GM19467 (cell line): ENCODE results near the gene KLRC4.
"Not testable (repeated sequence)": the region's sequence is repeated elsewhere in the genome, so short reads cannot be mapped to it uniquely, and the experiment has no call there.

Experiments
- ATAC-seq: cut with Tn5 transposase; IDR thresholded peaks from one replicate; pipeline ENCODE4 v1.9.1; 2021; ENCODE audit warnings: mild to moderate bottlenecking, moderate library complexity; ENCODE audit not compliant: unreplicated experiment

Gene KLRC4, protein sequence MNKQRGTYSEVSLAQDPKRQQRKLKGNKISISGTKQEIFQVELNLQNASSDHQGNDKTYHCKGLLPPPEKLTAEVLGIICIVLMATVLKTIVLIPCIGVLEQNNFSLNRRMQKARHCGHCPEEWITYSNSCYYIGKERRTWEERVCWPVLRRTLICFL

GRCh38 chr12:10409392-10409791 is at the start of gene KLRC4:
Gene KLRC4, minus strand, starts transcription at chr12:10409757. Its CDS starts 182 bp downstream, at chr12:10409575.
- no peak for ATAC-seq

GRCh38 chr12:10457760-10458159 is 48.2 kb upstream of the KLRC4 start:
- no peak for ATAC-seq

DNA sequence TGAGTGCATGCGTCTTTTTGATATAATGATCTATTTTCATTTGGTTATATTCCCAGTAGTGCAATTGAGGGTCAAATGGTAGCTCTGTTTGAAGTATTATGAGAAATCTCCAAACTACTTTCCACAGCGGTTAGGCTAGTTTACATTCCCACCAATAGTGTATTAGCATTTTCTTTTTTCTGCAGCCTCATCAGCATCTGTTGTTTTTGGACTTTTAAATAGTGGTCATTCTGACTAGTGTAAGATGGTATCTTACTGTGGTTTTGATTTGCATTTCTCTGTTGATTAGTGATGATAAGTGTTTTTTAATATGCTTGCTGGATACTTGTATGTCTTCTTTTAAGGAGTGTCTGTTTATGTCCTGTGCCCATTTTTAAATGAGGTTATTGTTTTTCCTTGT is 47.3 kb upstream of the KLRC4 start:
- no peak for ATAC-seq

DNA sequence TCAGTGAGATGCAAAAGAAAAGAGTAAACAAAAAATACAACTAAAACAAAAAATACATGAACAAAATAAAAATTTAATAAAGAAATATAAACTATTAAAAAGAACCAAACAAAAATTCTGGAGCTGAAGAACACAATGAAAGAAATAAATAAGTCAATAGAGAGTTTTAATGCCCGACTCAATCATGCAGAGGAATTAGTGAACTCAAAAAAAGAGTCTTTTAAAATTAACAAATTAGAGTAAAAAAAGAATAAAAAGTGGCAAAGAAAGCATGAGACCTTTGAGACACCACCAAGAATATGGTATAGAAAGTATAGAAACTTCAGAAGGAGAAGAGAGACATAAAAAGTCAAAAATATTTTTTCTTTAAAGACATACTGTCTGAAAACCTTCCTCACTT is 46.2 kb upstream of the KLRC4 start:
- ATAC-seq = no peak

- no peak for ATAC-seq
Measured at GRCh38 chr12:10454531-10454930, 45.0 kb upstream of the KLRC4 start.

DNA sequence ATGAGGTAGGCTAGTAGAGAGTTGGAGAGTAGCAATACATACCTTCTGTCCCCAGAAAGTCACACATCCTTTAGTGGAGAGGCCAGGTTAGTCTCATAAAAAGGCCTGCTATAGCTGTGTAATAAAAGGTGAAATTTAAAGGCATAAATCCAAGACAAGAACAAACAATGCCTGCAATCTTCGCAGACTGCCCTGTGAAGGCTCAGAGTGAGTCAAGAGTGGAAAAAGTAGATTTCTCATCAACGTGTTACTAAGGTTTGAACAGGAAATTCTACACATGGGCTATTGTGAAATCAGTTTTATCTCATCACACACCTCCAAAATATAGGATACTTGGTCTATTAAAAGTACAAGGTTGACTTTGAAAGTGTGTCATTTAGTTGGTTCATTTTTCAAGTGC is 43.6 kb upstream of the KLRC4 start, which contains the start of gene KLRC1:
TSS of gene KLRC1 (minus strand) at position 222 of the 400 bp plus-strand sequence. CDS start 2,221 bp downstream, outside the sequence.
- no peak for ATAC-seq

DNA sequence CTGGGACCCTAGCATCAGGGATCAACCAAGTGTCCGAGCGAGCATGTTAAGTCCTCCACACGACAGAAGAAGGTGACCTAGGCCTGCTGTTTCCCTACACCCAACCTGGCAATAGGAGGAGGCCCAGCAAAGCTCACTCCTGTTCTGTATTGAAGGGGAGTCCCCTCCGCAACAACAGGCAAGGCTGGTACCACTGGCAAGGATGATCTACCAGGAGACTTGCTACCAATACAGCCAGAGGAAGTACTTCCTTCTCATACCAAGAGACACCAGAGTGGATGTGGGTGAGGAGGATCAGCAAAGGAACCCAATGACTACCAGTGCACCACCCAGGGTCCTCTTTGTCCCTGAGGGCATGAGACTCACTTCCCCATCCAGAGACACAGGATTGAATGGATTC is 38.7 kb upstream of the KLRC4 start:
- no peak for ATAC-seq

DNA sequence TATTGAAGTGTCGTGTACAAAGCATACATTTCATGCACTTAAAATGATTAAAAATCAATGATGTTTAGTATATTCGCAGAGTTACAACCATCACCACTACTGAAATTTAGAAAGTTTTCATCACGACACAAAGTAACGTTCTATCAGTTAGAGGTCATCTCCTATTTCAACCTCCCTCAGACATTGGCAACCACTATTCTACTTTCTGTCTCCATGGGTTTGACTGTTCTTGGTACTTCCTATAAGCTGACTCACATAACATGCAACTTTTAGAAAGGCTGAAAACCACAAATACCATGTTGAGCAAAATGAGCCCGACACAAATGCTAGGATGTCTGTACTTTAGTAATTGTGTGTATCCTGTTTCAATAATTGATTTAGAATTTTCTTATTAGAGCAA is 36.5 kb upstream of the KLRC4 start:
- not testable (repeated sequence) for ATAC-seq

DNA sequence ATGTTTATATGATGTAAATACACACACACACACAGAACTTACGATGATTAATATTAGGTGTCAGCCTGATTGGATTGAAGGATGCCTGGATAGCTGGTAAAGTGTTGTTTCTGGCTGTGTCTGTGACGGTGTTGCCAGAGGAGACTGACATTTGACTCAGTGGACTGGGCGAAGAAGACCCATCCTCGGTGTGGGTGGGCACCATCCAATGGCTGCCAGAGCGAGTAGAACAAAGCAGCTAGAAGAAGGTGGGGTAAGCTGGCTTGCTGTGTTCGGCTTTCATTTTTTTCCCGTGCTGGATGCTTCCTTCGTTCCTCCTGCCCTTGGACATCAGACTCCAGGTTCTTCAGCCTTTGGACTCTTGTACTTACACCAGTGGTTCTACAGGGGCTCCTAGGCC is 31.6 kb upstream of the KLRC4 start:
- not testable (repeated sequence) for ATAC-seq

GRCh38 chr12:10439608-10440274 is 30.2 kb upstream of the KLRC4 start:
- ATAC-seq = not testable (repeated sequence)

- not testable (repeated sequence) for ATAC-seq
Measured at GRCh38 chr12:10437601-10438000, 28.0 kb upstream of the KLRC4 start.

DNA sequence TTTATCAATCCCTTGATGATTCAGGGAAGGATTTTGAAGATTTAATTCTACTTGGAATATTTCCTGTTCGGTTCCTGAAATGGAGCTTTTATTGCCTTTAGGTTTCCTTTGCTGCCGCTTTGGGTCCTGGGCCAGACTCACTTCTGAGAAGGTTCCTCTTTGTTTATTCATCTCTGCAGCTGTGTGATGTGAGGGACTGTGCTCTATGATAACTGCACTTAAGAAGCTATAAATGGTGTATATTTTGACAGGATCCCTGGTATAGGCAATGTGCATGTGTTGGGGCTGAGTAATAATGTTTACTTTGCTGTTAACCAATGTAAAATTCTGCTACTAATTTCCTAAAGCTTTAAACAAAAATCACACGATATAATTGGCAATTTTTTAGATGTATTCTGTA is 26.3 kb upstream of the KLRC4 start, which contains the start of gene KLRC2:
TSS of gene KLRC2 (minus strand) at position 195 of the 400 bp plus-strand sequence. CDS start at position 171, 24 bp downstream.
- ATAC-seq = not testable (repeated sequence)

DNA sequence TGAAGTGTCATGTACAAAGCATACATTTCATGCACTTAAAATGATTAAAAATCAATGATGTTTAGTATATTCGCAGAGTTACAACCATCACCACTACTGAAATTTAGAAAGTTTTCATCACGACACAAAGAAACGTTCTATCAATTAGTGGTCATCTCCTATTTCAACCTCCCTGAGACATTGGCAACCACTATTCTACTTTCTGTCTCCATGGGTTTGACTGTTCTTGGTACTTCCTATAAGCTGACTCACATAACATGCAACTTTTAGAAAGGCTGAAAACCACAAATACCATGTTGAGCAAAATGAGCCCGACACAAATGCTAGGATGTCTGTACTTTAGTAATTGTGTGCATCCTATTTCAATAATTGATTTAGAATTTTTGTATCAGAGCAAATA is 21.1 kb upstream of the KLRC4 start:
- not testable (repeated sequence) for ATAC-seq

GRCh38 chr12:10425938-10426337 is 16.4 kb upstream of the KLRC4 start:
- not testable (repeated sequence) for ATAC-seq

DNA sequence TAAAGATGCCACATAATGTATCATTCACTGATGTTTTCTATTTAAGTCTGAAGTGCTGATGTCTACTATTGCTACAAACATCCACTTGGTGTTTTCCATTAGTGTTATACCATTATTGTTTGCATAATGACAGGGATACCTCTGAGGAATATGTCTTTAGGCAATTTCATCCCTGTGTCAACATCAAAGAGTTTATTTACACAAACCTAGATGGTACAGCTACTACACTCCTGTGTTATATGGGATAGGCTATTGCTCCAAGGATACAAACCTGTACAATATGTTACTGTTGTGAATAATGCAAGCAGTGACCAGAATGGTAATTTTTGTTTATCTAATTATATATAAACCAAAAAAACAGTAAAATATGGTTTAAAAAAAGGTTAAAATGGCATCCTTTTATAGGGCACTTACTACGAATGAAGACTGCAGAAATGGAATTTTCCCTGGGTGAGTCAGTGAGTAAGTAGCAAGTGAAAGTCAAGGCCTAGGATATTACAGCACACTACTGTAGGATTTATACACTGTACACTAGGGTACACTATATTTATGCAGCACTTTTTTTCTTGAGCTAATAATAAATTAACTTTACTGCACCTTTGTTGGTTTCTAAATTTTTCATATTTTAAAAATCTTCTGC is 14.8 kb upstream of the KLRC4 start:
- ATAC-seq = not testable (repeated sequence)

DNA sequence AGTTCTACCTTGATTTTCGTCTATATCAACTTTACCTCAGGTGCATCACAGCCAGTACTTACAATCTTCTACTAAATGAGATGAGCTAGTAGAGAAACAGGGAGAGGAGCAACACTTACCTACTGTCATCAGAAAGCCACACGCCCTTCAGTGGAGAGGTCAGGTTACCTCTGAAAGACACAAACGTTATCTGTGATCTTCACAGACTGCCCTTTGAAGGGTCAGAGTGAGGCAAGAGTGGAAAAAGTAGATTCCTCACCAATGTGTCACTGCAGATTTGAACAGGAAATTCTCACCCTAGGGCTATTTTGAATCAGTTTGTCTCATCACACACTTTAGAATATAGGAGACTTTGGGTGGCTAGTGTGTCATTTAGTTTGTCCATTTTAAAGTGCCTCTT is 12.6 kb upstream of the KLRC4 start:
- not testable (repeated sequence) for ATAC-seq

GRCh38 chr12:10420334-10420733 is 10.8 kb upstream of the KLRC4 start, which contains the start of gene KLRC3:
Gene KLRC3, minus strand, starts transcription at chr12:10420595. Its CDS starts 45 bp downstream, at chr12:10420550.
- ATAC-seq = not testable (repeated sequence)

GRCh38 chr12:10408842-10409241 is 715 bp downstream of the KLRC4 start:
- no peak for ATAC-seq

DNA sequence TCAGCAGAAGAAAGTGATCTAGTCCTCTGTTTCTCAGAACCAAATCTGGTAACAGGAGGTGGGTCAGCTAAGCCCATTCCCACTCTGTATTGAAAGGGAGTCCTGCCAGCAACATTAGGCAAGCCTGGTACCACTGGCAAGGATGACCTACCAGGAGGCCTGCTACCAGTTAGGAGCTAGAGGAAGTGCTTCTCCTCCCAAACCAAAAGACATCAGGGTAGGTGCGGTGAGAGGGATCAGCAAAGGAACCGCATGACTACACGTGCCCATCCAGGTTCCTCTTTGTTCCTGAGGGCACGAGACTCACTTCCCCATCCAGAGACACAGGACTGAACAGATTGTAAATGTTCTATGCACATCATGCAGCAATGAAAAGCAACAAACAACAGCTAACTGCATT is 2.8 kb downstream of the KLRC4 start:
- no peak for ATAC-seq

DNA sequence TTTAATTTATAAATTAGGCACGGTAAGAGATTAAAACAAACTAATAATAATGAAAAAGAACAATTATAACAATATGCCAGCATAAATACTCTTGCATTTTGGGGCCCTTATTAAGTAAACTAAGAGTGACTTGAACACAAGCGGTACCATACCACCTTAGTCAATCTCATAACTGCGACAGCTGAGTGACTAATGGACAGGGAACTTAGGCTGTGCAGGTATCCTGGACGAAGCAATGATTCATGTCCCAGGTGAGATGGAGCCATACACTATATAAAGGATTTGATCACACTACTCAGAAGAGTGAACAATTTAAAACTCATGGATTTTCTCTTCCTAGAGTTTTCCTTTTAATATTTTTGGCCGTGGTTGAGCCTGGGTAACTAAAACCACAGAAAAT is 4.3 kb downstream of the KLRC4 start:
- no peak for ATAC-seq

GRCh38 chr12:10404798-10405197 is 4.8 kb downstream of the KLRC4 start:
- no peak for ATAC-seq

DNA sequence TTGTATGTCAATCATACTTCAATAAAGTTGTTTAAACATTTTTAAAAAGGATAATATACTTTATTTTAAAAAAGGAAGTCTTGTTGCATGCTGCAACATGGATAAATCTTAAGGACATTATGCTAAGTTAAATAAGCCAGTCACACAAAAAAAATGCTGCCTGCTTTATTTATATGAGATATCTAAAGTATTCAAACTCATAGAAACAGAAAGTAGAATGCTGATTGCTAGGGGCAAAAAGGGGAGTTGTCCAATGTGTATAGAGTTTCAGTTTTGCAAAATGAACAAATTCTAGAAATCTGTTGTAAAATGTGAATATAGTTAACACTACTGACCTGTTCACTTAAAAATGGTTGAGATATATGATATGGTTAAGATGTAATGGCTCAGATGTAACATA is 8.7 kb downstream of the KLRC4 start:
- no peak for ATAC-seq
